HG03521 (cell line): ENCODE results near the gene CBFB.

Source experiments
- ATAC-seq: cut with Tn5 transposase; IDR thresholded peaks from one replicate; pipeline ENCODE4 v1.9.1; 2021; ENCODE audit warnings: mild to moderate bottlenecking, moderate library complexity; ENCODE audit not compliant: unreplicated experiment

The CBFB gene

GRCh38 chr16:67016143-67016542, 12.8 kb upstream of the CBFB start:
- ATAC-seq: no peak

- ATAC-seq: no peak
Observed at GRCh38 chr16:67016681-67017420, 12.1 kb upstream of the CBFB start.

GRCh38 chr16:67017421-67017750, 11.6 kb upstream of the CBFB start:
- no peak for ATAC-seq

- ATAC-seq: peak; percentile 90
Observed at GRCh38 chr16:67017810-67018488, 11.0 kb upstream of the CBFB start.

GRCh38 chr16:67019171-67019570, 9.8 kb upstream of the CBFB start:
- ATAC-seq: no peak

- ATAC-seq: no peak
Observed at GRCh38 chr16:67021321-67021720, 7.6 kb upstream of the CBFB start.

- no peak for ATAC-seq
Observed at GRCh38 chr16:67022531-67023214, 6.3 kb upstream of the CBFB start.

GRCh38 chr16:67023689-67024088, 5.3 kb upstream of the CBFB start:
- no peak for ATAC-seq

GRCh38 chr16:67024384-67025209, 4.4 kb upstream of the CBFB start:
- ATAC-seq: no peak

- no peak for ATAC-seq
Observed at GRCh38 chr16:67025210-67025550, 3.8 kb upstream of the CBFB start.

GRCh38 chr16:67026570-67026969, 2.4 kb upstream of the CBFB start:
- ATAC-seq: no peak

- no peak for ATAC-seq
Observed at GRCh38 chr16:67027046-67027445, 1.9 kb upstream of the CBFB start.

GRCh38 chr16:67028167-67028695, 718 bp upstream of the CBFB start:
- no peak for ATAC-seq

GRCh38 chr16:67029254-67030096, 526 bp downstream of the CBFB start:
- peak; percentile 40 for ATAC-seq

- no peak for ATAC-seq
Observed at GRCh38 chr16:67030221-67030962, 1.4 kb downstream of the CBFB start.

GRCh38 chr16:67034487-67034886, 5.5 kb downstream of the CBFB start:
- no peak for ATAC-seq

- no peak for ATAC-seq
Observed at GRCh38 chr16:67035364-67035763, 6.4 kb downstream of the CBFB start.

GRCh38 chr16:67036323-67036741, 7.4 kb downstream of the CBFB start:
- ATAC-seq: no peak

- no peak for ATAC-seq
Observed at GRCh38 chr16:67039260-67040020, 10.5 kb downstream of the CBFB start.
